Chondrocyte (in vitro differentiated cells): ENCODE results near the gene METTL8. TPM values are rescaled to one million over a fixed set of nuclear protein-coding genes. Genes with fewer than 3 reads are reported as not detected.

Experiments
- DNase-seq: peaks from one replicate; pipeline ENCODE4 v3.0.0; 2021; ENCODE audit warnings: mixed read lengths, low spot score
- H3K27ac Mint-ChIP-seq: one replicate; pipeline ENCODE4 v1.8.0; 2021; ENCODE audit warnings: mild to moderate bottlenecking, moderate library complexity, mixed read lengths; ENCODE audit not compliant: unreplicated experiment
- H3K27me3 Mint-ChIP-seq: 2 replicates; pipeline ENCODE4 v1.8.0; 2021; ENCODE audit warnings: low read depth, mixed read lengths
- H3K36me3 Mint-ChIP-seq: 2 replicates; pipeline ENCODE4 v1.8.0; 2021; ENCODE audit warnings: low read depth, mixed read lengths
- H3K4me1 Mint-ChIP-seq: 2 replicates; pipeline ENCODE4 v1.8.0; 2021; ENCODE audit warnings: low read depth, mild to moderate bottlenecking, mixed read lengths
- H3K4me3 Mint-ChIP-seq: one replicate; pipeline ENCODE4 v1.8.0; 2021; ENCODE audit warnings: mild to moderate bottlenecking, moderate library complexity, mixed read lengths; ENCODE audit not compliant: unreplicated experiment
- H3K9me3 Mint-ChIP-seq: 2 replicates; pipeline ENCODE4 v1.8.0; 2021; ENCODE audit warnings: low read depth, mixed read lengths
- total RNA-seq: library from RNA; stranded (reverse); gene quantifications from 3 replicates; pipeline ENCODE4 v1.2.1, GENCODE V29; 2021
- TF ChIP-seq, protein P1 (sequence below): fragments of 200-600 bp; sonication (generic); IDR thresholded peaks from 2 replicates; pipeline ENCODE4 v1.5.0; 2021; ENCODE audit warnings: antibody characterized with exemption, mild to moderate bottlenecking, moderate library complexity

Gene METTL8
- total RNA-seq, 1 donor from 2014 or later, result 24.0 TPM

DNA sequence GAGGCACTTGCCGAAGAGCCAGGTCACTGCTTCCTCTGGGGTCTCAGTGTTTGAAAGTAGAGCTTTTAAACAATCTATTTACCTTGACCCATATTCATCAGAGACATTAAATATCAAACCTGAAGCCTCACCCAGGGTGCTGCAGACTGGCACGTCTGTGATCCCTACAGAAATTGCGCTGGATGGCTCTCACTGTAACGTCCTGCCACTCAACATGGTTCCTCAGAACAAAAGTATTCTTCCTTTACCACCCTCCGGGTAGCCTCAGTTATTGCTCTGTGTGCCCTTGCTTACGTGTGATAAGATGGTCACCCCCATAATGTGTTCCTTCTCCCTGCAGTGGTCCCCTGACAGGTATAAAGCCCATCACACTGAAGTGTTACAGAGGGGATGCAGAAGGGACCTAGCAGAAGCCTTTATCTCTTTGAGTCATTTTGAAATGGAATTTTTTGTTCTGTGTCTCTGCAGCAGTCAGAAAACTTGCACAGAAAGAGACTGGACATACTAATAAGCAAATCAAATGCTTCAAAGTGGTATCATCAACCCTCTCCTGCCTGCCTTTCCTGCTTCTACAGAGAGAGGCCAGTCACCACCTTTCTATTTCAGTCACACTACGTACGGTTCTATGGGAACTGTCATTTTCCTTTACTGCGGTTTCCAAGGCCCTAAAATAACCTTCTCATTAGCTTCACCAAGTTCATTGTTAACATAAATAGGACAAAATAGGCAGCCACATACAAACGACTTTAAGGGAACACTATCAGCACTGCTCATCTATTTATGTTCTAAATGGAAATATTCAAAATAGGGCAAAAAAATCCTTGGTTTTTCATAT is 86.8 kb downstream of the METTL8 start:
- Mint-ChIP-seq H3K27ac (peak overlapping the region; percentile 88), H3K9me3 (peaks cover 4% of the 10 kb centered on the region), H3K36me3 (no peaks in the 10 kb centered on the region), H3K4me3 (no peak overlapping the region), H3K4me1 (peaks cover 54% of the 10 kb centered on the region), H3K27me3 (no peaks in the 10 kb centered on the region)
- DNase-seq, result no peak
- TF ChIP-seq, protein P1, sequence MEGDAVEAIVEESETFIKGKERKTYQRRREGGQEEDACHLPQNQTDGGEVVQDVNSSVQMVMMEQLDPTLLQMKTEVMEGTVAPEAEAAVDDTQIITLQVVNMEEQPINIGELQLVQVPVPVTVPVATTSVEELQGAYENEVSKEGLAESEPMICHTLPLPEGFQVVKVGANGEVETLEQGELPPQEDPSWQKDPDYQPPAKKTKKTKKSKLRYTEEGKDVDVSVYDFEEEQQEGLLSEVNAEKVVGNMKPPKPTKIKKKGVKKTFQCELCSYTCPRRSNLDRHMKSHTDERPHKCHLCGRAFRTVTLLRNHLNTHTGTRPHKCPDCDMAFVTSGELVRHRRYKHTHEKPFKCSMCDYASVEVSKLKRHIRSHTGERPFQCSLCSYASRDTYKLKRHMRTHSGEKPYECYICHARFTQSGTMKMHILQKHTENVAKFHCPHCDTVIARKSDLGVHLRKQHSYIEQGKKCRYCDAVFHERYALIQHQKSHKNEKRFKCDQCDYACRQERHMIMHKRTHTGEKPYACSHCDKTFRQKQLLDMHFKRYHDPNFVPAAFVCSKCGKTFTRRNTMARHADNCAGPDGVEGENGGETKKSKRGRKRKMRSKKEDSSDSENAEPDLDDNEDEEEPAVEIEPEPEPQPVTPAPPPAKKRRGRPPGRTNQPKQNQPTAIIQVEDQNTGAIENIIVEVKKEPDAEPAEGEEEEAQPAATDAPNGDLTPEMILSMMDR, result peak; percentile 59

DNA sequence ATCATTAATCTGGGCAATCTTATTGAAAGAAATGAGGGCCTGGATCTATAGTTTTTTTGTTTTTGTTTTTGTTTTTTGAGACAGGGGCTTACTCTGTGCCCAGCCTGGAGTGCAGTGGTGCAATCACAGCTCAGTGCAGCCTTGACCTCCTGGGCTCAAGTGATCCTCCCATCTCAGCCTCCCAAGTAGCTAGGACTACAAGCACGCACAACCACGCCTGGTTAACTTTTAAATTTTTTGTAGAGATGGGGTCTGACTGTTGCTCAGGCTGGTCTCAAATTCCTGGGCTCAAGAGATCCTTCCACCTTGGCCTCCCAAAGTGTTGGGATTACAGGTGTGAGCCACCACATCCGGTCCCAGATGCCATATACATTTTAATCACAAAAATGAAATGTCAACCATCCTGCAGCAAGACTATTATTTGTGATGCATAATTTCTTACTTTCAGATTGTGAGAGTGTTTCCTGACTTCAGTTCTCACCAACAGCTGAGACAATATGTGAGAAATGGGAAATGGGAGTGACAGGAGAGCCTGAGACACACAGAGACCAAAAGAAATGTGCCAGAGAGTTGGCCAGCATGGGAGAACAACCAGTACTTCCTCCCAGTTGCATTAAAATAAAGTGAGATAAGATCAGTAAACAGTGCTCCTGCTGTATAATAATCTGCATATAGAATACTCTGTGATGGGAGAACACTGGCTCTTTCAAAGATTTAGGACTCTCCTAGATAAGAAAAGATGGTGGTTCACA is 87.6 kb downstream of the METTL8 start:
- Mint-ChIP-seq H3K27ac (peak overlapping the region; percentile 88), H3K9me3 (peaks cover under 1% of the 10 kb centered on the region), H3K27me3 (no peaks in the 10 kb centered on the region), H3K4me3 (no peak overlapping the region), H3K36me3 (no peaks in the 10 kb centered on the region), H3K4me1 (peaks cover 58% of the 10 kb centered on the region)
- no peak for DNase-seq
- TF ChIP-seq, protein P1, result no peak

DNA sequence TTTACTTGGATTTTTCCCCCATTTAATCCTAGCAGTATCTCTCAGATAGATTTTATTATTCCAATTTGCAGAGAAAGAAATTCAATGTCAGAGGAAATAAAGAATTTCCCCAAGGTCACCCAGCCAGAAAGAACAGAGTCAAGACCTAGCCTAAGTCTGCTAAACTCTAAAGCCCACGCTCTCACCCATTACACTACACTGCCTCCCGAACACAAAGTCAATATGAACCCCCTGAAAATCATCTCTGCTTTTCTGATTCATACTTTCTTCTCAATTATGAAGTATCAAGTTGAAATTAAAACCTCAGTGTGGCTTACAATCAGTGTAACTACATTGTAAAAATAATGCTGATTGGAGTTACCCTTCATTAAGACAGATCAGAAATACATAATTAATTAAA is 89.6 kb downstream of the METTL8 start:
- Mint-ChIP-seq H3K27me3 (no peaks in the 10 kb centered on the region), H3K36me3 (no peaks in the 10 kb centered on the region), H3K9me3 (no peaks in the 10 kb centered on the region), H3K4me3 (no peak overlapping the region), H3K27ac (peak overlapping the region; percentile 62), H3K4me1 (peaks cover 59% of the 10 kb centered on the region)
- DNase-seq, result no peak
- TF ChIP-seq, protein P1, result no peak

DNA sequence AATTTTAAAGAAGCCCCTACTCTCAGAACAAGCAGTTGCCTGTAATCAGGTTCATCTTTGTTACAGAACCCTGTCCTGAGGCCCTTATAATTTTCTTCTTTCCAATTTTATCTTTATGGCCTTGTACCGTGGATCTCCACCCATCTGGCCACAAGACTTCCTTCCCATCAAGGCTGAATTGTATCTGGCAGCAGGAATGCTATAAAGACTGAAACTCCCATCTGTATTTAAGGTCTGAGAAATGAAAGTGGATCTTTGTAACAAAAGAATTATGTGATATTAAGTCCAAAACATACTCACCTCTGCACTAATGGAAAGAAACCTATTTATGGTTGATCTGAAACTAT is 91.8 kb downstream of the METTL8 start:
- Mint-ChIP-seq H3K27me3 (no peaks in the 10 kb centered on the region), H3K4me3 (no peak overlapping the region), H3K27ac (peak overlapping the region; percentile 42), H3K9me3 (no peaks in the 10 kb centered on the region), H3K4me1 (peaks cover 50% of the 10 kb centered on the region), H3K36me3 (peaks cover under 1% of the 10 kb centered on the region)
- no peak for DNase-seq
- TF ChIP-seq, protein P1, result no peak

DNA sequence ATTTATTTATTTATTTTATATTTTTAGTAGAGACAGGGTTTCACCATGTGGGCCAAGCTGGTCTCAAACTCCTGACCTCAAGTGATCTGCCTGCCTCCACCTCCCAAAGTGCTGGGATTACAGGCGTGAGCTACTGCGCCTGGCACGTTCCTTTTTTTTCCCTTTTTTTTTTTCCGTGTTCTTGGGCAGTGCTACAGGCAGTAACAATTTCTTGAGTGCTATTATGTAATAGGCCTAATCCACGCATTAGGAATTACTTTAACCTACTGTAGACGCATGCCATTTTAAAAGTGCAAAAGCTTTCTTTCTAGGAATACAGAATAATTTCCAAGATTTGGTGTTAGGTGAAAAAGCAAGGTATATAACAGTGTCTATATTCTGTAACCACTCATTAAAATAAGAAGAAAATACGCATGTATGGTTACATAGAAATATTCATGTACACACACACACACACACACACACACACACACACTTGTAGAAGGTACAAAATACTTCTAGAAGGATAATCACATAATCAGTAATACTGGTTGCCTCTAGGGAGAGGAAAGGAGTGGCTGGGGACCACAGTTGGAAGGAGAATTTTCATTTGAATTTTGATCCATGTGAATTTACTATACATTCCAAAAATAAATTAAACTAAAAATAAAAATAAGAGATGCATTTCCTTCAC is 92.3 kb downstream of the METTL8 start:
- Mint-ChIP-seq H3K27ac (no peak overlapping the region), H3K9me3 (no peaks in the 10 kb centered on the region), H3K4me3 (no peak overlapping the region), H3K27me3 (no peaks in the 10 kb centered on the region), H3K36me3 (peaks cover 2% of the 10 kb centered on the region), H3K4me1 (peaks cover 47% of the 10 kb centered on the region)
- DNase-seq, result no peak
- TF ChIP-seq, protein P1, result no peak
